Stomach (tissue), 4 donors: ENCODE measurements around the gene PGLYRP3.

Experiments
- POLR2A ChIP-seq, 4 donors: fragments of 450-650 bp; IDR thresholded peaks; one replicate each; pipeline ENCODE4 v1.6.1; 2016; ENCODE audit warnings: antibody characterized with exemption in 4 of 4, control low read depth in 2 of 4, mild to moderate bottlenecking in 1 of 4, moderate library complexity in 1 of 4
- TF ChIP-seq, protein P1 (sequence below), 7 experiments: fragments of 450-650 bp in 4 of 7; fragments of 200-600 bp in 3 of 7; sonication (generic) in 3 of 7; IDR thresholded peaks; one replicate each; pipeline ENCODE4 v1.5.1; 2016 to 2019; ENCODE audit warnings: antibody characterized with exemption in 7 of 7, control low read depth in 2 of 7, mild to moderate bottlenecking in 1 of 7

DNA sequence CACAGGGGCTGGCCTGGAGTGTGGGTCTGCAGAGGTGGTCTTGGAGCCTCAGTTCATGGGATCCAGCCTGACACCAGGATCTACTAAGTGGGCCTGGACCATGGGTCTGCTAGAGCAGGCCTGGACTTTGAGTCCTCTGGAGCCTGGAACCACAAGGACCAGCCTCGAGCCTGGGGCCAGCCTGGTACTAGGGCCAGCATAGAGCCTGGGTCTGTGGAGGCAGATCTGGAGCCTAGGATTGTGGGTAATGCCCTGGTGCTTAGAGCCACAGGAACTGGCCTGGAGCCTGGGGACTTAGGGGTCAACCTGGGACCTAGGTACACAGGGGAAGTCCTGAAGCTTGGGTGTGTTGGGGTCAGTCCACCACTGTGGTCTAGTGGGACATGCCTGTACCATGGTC is 40.6 kb downstream of the PGLYRP3 start:
- TF ChIP-seq, protein P1, sequence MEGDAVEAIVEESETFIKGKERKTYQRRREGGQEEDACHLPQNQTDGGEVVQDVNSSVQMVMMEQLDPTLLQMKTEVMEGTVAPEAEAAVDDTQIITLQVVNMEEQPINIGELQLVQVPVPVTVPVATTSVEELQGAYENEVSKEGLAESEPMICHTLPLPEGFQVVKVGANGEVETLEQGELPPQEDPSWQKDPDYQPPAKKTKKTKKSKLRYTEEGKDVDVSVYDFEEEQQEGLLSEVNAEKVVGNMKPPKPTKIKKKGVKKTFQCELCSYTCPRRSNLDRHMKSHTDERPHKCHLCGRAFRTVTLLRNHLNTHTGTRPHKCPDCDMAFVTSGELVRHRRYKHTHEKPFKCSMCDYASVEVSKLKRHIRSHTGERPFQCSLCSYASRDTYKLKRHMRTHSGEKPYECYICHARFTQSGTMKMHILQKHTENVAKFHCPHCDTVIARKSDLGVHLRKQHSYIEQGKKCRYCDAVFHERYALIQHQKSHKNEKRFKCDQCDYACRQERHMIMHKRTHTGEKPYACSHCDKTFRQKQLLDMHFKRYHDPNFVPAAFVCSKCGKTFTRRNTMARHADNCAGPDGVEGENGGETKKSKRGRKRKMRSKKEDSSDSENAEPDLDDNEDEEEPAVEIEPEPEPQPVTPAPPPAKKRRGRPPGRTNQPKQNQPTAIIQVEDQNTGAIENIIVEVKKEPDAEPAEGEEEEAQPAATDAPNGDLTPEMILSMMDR (IDR thresholded peaks at IDR 0.05): no peak
- no peak for TF ChIP-seq POLR2A (IDR thresholded peaks at IDR 0.05)
